ENCODE data around the gene SNRPF. TPM values are rescaled to one million over a fixed set of nuclear protein-coding genes. Genes with fewer than 3 reads are reported as not detected.
A peak's percentile ranks its signal among the peaks of the same experiment; 100 is the strongest.
"Not testable (repeated sequence)": the region's sequence is repeated elsewhere in the genome, so short reads cannot be mapped to it uniquely, and the experiment has no call there.

The SNRPF gene
- 10 to 100 TPM; 43.9 to 56.2 TPM for total RNA-seq

GRCh38 chr12:95858451-95859343 lies at the start of gene SNRPF:
Gene SNRPF, plus strand, starts transcription at chr12:95858952. Its CDS starts 122 bp downstream, at chr12:95859074.
- ATAC-seq (peak; percentile 99), DNase-seq (ENCODE audit: low spot score in 2 of 2) (peak; percentile 87 to 96)
- Mint-ChIP-seq H3K36me3 (peaks cover 10 to 21% of the 10 kb centered on the region in 2 donors), H3K27ac (peak within 1 kb of the TSS in 1 of 2 donors; percentile 39), H3K9me3 (no peaks in the 10 kb centered on the region)

- H3K27ac Mint-ChIP-seq, result no peak overlapping the region
- no peaks in the 10 kb centered on the region for H3K36me3 Mint-ChIP-seq
- H3K9me3 Mint-ChIP-seq, result peaks cover 0 to 5% of the 10 kb centered on the region in 2 donors
- ATAC-seq, result no peak
- no peak for DNase-seq (ENCODE audit: low spot score in 2 of 2)
These were observed 49.6 kb upstream of the SNRPF start for GRCh38 chr12:95809000-95809680.

- Mint-ChIP-seq H3K9me3 (peaks cover 0 to 5% of the 10 kb centered on the region in 2 donors), H3K27ac (no peak overlapping the region), H3K36me3 (no peaks in the 10 kb centered on the region)
- DNase-seq (ENCODE audit: low spot score in 2 of 2) (no peak), ATAC-seq (no peak)
These were observed 48.3 kb upstream of the SNRPF start for GRCh38 chr12:95810411-95810810.

GRCh38 chr12:95812155-95812554 lies 46.6 kb upstream of the SNRPF start:
- not testable (repeated sequence) for H3K27ac Mint-ChIP-seq; DNase-seq (ENCODE audit: low spot score in 2 of 2); H3K9me3 Mint-ChIP-seq; ATAC-seq; H3K36me3 Mint-ChIP-seq

- Mint-ChIP-seq H3K36me3 (no peaks in the 10 kb centered on the region), H3K9me3 (no peaks in the 10 kb centered on the region), H3K27ac (no peak overlapping the region)
- ATAC-seq, result no peak
- no peak for DNase-seq (ENCODE audit: low spot score in 2 of 2)
These were observed 43.0 kb upstream of the SNRPF start for GRCh38 chr12:95815632-95816212.

GRCh38 chr12:95820096-95820703 lies 38.6 kb upstream of the SNRPF start:
- H3K27ac Mint-ChIP-seq, result no peak overlapping the region
- no peaks in the 10 kb centered on the region for H3K36me3 Mint-ChIP-seq
- no peaks in the 10 kb centered on the region for H3K9me3 Mint-ChIP-seq
- DNase-seq (ENCODE audit: low spot score in 2 of 2), result no peak
- ATAC-seq, result no peak

- Mint-ChIP-seq H3K36me3 (no peaks in the 10 kb centered on the region), H3K9me3 (no peaks in the 10 kb centered on the region), H3K27ac (no peak overlapping the region)
- DNase-seq (ENCODE audit: low spot score in 2 of 2) (no peak), ATAC-seq (no peak)
These were observed 29.4 kb upstream of the SNRPF start for GRCh38 chr12:95829395-95829794.

GRCh38 chr12:95830335-95831089 lies 28.2 kb upstream of the SNRPF start:
- Mint-ChIP-seq H3K36me3 (no peaks in the 10 kb centered on the region), H3K27ac (peak overlapping the region in 1 of 2 donors; percentile 38), H3K9me3 (no peaks in the 10 kb centered on the region)
- DNase-seq (ENCODE audit: low spot score in 2 of 2) (no peak), ATAC-seq (peak; percentile 28 to 88)

GRCh38 chr12:95834572-95834971 lies 24.2 kb upstream of the SNRPF start:
- no peaks in the 10 kb centered on the region for H3K36me3 Mint-ChIP-seq
- DNase-seq (ENCODE audit: low spot score in 2 of 2) (no peak), ATAC-seq (no peak)
- no peak overlapping the region for H3K27ac Mint-ChIP-seq
- no peaks in the 10 kb centered on the region for H3K9me3 Mint-ChIP-seq

- H3K27ac Mint-ChIP-seq, result no peak overlapping the region
- DNase-seq (ENCODE audit: low spot score in 2 of 2), result no peak
These were observed 22.6 kb upstream of the SNRPF start for GRCh38 chr12:95836185-95836609.

GRCh38 chr12:95836630-95837239 lies 22.0 kb upstream of the SNRPF start:
- H3K9me3 Mint-ChIP-seq, result no peaks in the 10 kb centered on the region
- H3K27ac Mint-ChIP-seq, result no peak overlapping the region
- H3K36me3 Mint-ChIP-seq, result no peaks in the 10 kb centered on the region
- no peak for DNase-seq (ENCODE audit: low spot score in 2 of 2)
- no peak for ATAC-seq

More at GRCh38 chr12:95836185-95836609, 22.6 kb upstream of the SNRPF start:
- no peaks in the 10 kb centered on the region for H3K36me3 Mint-ChIP-seq
- ATAC-seq, result no peak
- no peaks in the 10 kb centered on the region for H3K9me3 Mint-ChIP-seq

- DNase-seq (ENCODE audit: low spot score in 2 of 2) (no peak), ATAC-seq (no peak)
- Mint-ChIP-seq H3K27ac (no peak overlapping the region), H3K9me3 (no peaks in the 10 kb centered on the region), H3K36me3 (no peaks in the 10 kb centered on the region)
These were observed 21.3 kb upstream of the SNRPF start for GRCh38 chr12:95837240-95838038.

GRCh38 chr12:95838125-95838524 lies 20.6 kb upstream of the SNRPF start:
- no peak overlapping the region for H3K27ac Mint-ChIP-seq
- H3K9me3 Mint-ChIP-seq, result no peaks in the 10 kb centered on the region
- no peak for DNase-seq (ENCODE audit: low spot score in 2 of 2)
- no peaks in the 10 kb centered on the region for H3K36me3 Mint-ChIP-seq
- ATAC-seq, result peak in 1 of 2 donors; percentile 26

GRCh38 chr12:95842426-95842825 lies 16.3 kb upstream of the SNRPF start:
- DNase-seq (ENCODE audit: low spot score in 2 of 2); H3K36me3 Mint-ChIP-seq; H3K9me3 Mint-ChIP-seq; ATAC-seq; H3K27ac Mint-ChIP-seq: not testable (repeated sequence)
